Activated CD8-positive, alpha-beta memory T cell treated with anti-CD3 and anti-CD28 coated beads for 36 hours (primary cell): Measurements from ENCODE around the gene SRM. TPM values are rescaled to one million over a fixed set of nuclear protein-coding genes. Genes with fewer than 3 reads are reported as not detected.
"Not testable (repeated sequence)": the region's sequence is repeated elsewhere in the genome, so short reads cannot be mapped to it uniquely, and the experiment has no call there.

Experiments
- CTCF ChIA-PET: fragments of 350-600 bp; sonication (Branson Sonifier 250); formaldehyde crosslinking; loops from one replicate; lab custom pipeline; 2021; ENCODE audit warnings: antibody characterized with exemption; lab: Charles Lee
- POLR2A ChIA-PET: fragments of 350-600 bp; sonication (Branson Sonifier 250); formaldehyde crosslinking; loops from one replicate; lab custom pipeline; 2021; ENCODE audit warnings: antibody characterized with exemption; lab: Charles Lee
- total RNA-seq, 2 experiments: library from RNA; stranded (reverse); gene quantifications; one replicate each; pipeline ENCODE4 v1.2.3, GENCODE V29; 2021

SRM gene
- total RNA-seq, 2 experiments from 2014 or later, result 347 to 360 TPM

DNA sequence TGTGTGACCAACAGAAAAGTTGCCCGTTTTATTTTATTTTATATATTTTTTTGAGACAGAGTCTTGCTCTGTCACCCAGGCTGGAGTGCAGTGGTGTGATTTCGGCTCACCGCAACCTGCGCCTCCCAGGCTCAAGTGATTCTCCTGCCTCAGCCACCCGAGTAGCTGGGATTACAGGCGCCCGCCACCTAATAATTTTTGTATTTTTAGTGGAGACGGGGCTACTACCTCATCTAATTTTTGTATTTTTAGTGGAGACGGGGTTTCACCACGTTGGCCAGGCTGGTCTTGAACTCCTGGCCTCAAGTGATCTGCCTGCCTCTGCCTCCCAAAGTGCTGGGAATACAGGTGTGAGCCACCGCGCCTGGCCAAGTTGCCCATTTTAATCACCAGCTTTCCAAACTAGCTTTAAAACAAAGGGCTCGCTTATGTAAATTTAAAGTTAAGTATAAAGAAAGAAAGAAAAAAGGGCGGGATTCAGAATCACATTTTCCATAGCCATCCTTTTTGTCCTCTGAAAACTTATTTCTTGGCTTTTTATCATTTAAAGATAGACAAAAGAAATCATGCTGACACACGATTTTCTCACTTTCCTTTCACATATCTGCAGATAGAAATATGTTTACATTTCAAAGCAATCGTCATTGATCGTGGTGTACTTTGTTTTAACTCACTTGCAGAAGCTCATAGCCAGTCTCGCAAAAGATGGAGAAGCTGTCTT, 22.6 kb downstream of the SRM start:
- POLR2A ChIA-PET, result interaction anchor here (0.8 to 1.1 kb wide), 4 partner anchors 19 to 205 kb away, joined by 3 read pairs; partner anchors contain the start of gene SRM
- CTCF ChIA-PET, result interaction anchor here (0.6 to 2.8 kb wide), 35 partner anchors 10 to 613 kb away, joined by 3 to 54 read pairs (median 4); partner anchors contain the start of genes EXOSC10, MTOR and SRM

DNA sequence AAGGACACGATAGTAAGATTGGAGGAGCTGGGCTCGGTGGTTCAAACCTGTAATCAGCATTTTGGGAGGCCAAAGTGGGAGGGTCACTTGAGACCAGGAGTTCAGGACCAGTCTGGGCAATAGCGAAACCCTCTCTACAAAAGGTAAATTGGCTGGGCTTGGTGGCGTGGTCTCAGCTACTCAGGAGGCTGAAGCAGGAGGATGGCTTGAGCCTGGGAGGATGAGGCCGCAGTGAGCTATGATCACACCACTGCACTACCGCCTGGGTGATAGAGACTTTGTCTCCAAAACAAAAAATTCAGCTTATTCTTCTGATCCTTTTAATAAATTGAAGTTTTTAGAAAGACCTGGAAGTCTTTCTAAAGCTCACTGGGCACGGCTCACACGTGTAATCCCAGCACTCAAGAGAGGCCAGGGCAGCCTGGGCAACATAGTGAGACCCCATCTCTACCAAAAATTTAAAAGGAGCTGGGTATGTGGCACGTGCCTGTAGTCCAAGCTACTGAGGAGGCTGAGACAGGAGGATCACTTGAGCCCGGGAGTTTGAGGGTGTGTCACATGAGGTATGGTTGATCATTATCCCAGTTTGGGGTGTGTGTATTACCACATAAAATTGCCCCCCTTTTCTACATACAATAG, 28.1 kb downstream of the SRM start:
- POLR2A ChIA-PET, result no interaction called here
- CTCF ChIA-PET, result interaction anchor here (1.3 kb wide), 1 partner anchor 48 kb away, joined by 4 read pairs; no protein-coding TSS in a partner anchor

DNA sequence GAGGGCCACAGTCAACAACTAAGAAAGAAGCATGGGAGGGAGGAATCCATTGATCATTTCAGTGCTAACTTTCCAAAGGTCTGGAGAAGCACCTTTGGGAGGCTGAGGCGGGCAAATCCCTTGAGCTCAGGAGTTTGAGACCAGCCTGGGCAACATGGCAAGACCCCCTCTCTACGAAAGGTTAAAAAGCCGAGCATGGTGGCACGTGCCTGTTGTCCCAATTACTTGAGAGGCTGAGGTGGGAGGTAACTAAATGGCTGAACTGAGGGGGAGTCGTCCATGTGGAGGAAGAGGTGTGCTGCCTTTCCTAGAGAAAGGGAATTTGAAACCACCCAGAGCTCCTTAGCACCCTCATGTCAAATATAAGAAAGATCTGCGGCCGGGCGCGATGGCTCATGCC, 29.0 kb downstream of the SRM start:
- CTCF ChIA-PET, result interaction anchor here (1.3 kb wide), 1 partner anchor 49 kb away, joined by 4 read pairs; no protein-coding TSS in a partner anchor
- POLR2A ChIA-PET, result no interaction called here

DNA sequence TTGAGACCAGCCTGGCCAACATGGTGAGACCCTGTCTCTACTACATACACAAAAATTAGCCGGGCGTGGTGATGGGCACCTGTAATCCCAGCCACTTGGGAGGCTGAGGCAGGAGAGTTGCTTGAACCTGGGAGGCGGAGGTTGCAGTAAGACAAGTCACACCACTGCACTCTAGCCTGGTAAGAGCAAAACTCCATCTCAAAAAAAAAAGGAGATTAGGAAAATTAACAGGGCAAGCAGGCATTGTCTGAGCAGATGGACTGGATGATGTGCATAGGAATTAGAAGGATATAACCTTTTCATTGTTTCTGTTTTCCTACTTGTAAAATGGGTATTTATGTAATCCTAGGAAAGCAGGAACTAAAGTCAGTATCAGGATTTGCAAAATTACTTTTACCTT, 31.8 kb downstream of the SRM start:
- POLR2A ChIA-PET, result no interaction called here
- CTCF ChIA-PET, result no interaction called here

DNA sequence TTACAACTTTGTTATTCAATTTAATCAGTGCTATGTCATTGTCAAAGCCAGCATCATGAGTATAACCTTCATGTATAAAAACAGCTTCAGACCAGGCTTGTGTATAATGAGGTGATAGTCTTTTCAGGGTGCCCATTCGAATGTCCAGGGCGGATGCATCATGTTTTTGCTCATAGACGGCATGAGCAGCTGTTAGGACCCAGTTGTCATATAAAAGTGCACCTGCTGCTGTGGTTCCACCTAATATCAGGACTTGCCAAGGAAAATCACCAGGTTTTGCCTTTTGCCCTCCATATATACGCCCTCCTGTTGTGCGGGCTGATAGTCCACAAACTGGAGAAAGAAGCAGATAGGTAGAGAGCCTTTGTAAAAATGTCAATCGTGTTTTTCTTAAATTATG, 32.5 kb downstream of the SRM start:
- POLR2A ChIA-PET, result interaction anchor here (1.0 kb wide), 1 partner anchor 15 kb away, joined by 3 read pairs; the partner anchor contains the start of gene TARDBP
- CTCF ChIA-PET, result interaction anchor here (1.2 kb wide), 1 partner anchor 10 kb away, joined by 11 read pairs; no protein-coding TSS in a partner anchor

DNA sequence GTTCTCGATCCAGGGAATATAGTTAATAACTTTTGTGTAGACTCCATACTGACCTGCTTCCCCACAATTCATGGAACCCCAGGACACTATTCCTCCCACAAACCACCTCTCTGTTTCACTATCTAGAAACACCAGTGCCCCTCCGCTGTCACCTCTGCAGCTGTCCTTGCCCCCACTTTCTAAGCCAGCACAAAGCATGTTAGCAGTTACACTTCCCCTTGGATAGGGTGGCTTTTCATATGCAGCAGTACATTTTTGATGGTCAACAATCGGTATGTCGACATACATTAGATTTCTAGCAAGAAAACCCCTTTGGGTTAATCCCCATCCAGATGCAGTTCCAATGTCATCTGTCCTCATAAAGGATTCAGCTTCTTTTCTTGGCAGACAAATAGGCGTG, 32.9 kb downstream of the SRM start:
- CTCF ChIA-PET, result interaction anchor here (1.2 kb wide), 1 partner anchor 11 kb away, joined by 11 read pairs; no protein-coding TSS in a partner anchor
- POLR2A ChIA-PET, result interaction anchor here (1.0 kb wide), 1 partner anchor 15 kb away, joined by 3 read pairs; the partner anchor contains the start of gene TARDBP

DNA sequence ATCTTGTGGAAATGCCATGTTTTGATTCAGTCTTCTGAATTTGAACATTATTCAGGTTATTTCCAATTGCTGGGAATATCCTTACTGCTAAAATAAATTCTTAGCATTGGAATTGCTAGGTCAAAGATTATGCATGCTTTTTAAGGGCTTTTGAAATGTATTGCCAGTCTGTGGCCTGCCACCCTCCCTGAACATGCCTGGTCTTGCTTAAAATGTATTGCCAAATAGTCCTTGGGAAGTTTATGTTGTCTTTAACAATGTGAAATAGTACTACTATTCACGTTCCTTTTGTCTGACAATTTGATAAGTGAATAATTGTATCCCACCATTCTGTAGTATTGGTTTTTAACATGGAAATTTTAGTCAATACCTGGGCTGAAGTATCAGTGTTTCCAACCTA, 33.8 kb downstream of the SRM start:
- ChIA-PET POLR2A (no interaction called here), CTCF (no interaction called here)

DNA sequence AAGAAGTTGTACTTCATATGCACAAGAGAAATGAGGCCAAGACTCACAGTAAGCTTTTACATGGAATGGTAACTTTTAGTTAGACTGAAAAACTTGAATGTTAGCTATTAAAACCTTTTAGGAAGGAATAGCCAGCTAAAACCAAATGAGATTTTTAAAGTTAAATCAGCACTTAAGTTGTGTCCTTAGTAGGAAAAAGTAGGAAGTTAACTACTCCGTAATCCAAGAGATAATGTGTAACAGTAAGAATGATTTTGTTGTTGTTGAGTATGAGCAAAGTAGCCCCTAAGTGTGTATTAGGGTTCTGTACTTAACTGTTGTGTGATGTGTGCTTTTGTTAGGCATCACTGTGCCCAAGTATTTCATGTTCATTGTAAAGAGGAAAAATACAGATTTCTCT, 34.2 kb downstream of the SRM start:
- CTCF ChIA-PET, result interaction anchor here (1.3 kb wide), 1 partner anchor 12 kb away, joined by 3 read pairs; no protein-coding TSS in a partner anchor

DNA sequence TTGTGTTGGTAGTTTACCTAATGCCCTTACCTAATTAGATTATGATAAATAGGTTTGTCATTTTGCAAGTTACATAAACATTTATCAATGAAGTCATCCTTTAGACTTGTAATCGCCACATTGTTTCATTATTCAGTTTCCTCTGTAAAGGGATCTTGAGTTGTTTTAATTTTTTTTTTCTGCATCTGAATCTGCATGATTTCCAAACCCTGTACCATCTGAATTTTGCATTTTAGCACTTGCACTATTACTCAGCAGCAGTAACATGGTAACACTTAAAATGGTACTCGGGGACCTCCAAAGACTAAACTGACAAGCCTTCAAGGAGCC, 35.0 kb downstream of the SRM start:
- CTCF ChIA-PET, result interaction anchor here (1.3 kb wide), 1 partner anchor 12 kb away, joined by 3 read pairs; no protein-coding TSS in a partner anchor
- POLR2A ChIA-PET, result no interaction called here

More for the DNA sequence above, 34.2 kb downstream of the SRM start:
- POLR2A ChIA-PET, result no interaction called here

DNA sequence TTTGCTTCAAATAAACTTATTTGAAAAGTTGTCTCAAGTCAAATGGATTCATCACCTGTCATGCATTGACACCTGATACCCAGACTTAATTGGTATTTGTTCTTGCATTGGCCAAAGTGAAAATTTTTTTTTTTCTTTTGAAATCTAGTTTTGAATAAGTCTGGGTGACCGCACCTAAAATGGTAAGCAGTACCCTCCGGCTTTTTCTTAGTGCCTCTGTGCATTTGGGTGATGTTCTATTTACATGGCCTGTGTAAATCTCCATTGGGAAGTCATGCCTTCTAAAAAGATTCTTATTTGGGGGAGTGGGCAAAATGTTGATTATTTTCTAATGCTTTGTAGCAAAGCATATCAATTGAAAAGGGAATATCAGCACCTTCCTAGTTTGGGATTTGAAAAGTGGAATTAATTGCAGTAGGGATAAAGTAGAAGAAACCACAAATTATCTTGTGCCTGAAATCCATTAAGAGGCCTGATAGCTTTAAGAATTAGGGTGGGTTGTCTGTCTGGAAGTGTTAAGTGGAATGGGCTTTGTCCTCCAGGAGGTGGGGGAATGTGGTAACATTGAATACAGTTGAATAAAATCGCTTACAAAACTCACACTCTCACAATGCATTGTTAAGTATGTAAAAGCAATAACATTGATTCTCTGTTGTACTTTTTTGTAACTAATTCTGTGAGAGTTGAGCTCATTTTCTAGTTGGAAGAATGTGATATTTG, 35.5 kb downstream of the SRM start:
- ChIA-PET CTCF (interaction anchor here (1.3 kb wide), 1 partner anchor 13 kb away, joined by 3 read pairs; no protein-coding TSS in a partner anchor), POLR2A (no interaction called here)

DNA sequence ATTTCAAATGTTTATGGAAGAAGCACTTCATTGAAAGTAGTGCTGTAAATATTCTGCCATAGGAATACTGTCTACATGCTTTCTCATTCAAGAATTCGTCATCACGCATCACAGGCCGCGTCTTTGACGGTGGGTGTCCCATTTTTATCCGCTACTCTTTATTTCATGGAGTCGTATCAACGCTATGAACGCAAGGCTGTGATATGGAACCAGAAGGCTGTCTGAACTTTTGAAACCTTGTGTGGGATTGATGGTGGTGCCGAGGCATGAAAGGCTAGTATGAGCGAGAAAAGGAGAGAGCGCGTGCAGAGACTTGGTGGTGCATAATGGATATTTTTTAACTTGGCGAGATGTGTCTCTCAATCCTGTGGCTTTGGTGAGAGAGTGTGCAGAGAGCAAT, 36.6 kb downstream of the SRM start:
- CTCF ChIA-PET, result no interaction called here

DNA sequence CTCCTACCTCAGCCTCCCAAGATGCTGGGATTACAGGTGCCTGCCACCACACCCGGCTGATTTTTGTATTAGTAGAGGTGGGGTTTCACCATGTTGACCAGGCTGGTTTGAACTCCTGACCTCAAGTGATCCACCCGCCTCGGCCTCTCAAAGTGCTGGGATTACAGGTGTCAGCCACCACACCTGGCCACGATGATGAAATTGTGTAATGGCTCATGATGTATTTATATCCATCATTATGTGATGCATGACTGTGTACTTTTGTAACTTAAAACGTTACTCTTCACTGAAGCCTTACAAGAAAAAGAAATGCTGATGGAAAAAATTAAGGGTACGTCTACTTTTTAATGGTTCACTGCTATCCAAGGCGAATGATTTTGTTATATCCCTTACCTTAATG, 39.8 kb downstream of the SRM start:
- CTCF ChIA-PET, result no interaction called here
- POLR2A ChIA-PET, result interaction anchor here (0.7 kb wide), 1 partner anchor 80 kb away, joined by 5 read pairs; no protein-coding TSS in a partner anchor

More for the DNA sequence above, 36.6 kb downstream of the SRM start:
- POLR2A ChIA-PET, result no interaction called here

DNA sequence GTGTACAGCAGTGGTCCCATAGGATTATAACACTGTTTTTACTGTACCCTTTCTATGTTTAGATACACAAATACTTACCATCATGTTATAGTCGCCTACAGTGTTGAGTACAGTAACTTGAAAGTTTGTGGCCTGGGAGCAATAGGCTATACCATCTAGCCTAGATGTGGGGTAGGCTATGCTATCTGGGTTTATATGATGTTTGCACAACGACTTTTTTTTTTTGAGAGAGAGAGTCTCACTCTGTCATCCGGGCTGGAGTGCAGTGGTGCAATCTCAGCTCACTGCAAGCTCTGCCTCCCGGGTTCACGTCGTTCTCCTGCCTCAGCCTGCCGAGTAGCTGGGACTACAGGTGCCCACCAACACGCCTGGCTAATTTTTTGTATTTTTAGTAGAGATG, 40.5 kb downstream of the SRM start:
- POLR2A ChIA-PET, result interaction anchor here (0.7 kb wide), 1 partner anchor 81 kb away, joined by 5 read pairs; no protein-coding TSS in a partner anchor
- CTCF ChIA-PET, result not testable (repeated sequence)

DNA sequence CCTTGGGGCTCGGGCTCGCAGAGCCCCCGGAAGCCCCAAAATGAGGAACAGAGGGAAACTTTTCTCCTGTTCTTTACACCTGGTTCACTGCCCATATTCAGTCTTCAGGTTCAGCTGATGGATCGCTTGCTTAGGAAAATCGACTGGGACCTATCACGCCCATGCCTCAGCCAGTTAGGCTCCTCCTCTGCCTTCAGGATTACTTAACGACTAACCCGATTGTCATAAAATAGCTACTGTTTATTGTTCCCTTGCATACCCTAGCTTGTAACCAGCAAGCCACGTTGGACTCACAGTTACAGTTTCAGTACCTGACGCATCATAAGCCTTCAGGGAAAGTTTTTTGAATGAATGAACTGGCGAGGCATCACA, 46.7 kb downstream of the SRM start:
- POLR2A ChIA-PET, result interaction anchor here (0.6 to 0.8 kb wide), 4 partner anchors 26 to 260 kb away, joined by 3 to 7 read pairs (median 4); no protein-coding TSS in a partner anchor
- CTCF ChIA-PET, result interaction anchor here (0.7 kb wide), 1 partner anchor 115 kb away, joined by 3 read pairs; no protein-coding TSS in a partner anchor

DNA sequence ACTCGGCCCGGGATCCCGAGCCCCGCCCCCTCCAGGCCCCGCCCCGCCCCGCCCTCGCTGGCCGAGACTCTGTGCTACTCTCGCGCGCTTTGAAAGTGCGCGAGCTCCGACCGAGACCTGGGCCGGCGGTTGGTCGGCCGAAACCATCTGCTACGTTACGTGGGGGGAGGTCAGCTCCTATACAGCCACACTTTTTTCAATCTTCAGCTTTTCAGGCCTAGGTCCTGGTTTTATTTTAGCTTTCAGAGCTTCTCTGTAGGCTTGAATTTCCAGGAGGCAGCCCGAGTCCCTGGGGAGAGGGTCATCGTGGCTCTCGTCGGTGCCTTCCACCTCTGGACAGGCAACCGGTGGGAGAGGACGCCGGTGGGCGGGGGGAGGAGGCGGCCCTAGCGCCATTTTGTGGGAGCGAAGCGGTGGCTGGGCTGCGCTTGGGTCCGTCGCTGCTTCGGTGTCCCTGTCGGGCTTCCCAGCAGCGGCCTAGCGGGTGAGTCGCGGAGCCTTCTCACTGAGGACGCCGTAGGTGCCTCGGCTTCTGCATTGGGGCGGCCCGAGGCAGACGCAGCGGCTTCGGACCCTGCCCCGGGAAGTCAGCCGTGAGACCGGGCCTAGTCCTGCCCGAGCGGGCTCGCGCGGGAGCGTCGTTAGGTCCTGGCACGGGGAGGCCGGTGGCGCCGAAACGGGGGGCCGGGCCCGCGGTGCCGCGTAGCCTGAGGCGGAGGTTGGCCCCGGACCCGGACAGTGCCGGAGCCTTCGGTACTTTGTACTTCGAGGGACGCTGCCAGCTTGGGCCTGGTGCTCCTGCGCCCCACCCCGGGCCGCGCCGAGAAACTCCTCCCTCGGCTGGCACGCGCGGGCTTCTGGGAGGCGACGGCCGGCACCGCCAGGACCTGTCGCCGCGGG, 47.3 kb downstream of the SRM start, which contains the start of gene TARDBP:
Gene TARDBP, plus strand, starts transcription at position 395 of the 900 bp plus-strand sequence. CDS start 1,074 bp downstream, outside the sequence.
- ChIA-PET POLR2A (interaction anchor here (0.6 to 0.9 kb wide), 7 partner anchors 15 to 261 kb away, joined by 3 to 5 read pairs (median 3); partner anchors contain the start of gene EXOSC10), CTCF (interaction anchor here (0.6 to 0.7 kb wide), 2 partner anchors 78 to 114 kb away, joined by 3 to 5 read pairs; no protein-coding TSS in a partner anchor)
